Hematopoietic multipotent progenitor cell treated with erythropoietin and hydrocortisone succinate and interleukin-3 and kit ligand, for 6 days (in vitro differentiated cells): Measurements from ENCODE around the gene LMX1A.

ENCODE experiments used
- DNase-seq: peaks from one replicate; pipeline ENCODE4 v3.0.0-alpha.2; 2015

Gene LMX1A

DNA sequence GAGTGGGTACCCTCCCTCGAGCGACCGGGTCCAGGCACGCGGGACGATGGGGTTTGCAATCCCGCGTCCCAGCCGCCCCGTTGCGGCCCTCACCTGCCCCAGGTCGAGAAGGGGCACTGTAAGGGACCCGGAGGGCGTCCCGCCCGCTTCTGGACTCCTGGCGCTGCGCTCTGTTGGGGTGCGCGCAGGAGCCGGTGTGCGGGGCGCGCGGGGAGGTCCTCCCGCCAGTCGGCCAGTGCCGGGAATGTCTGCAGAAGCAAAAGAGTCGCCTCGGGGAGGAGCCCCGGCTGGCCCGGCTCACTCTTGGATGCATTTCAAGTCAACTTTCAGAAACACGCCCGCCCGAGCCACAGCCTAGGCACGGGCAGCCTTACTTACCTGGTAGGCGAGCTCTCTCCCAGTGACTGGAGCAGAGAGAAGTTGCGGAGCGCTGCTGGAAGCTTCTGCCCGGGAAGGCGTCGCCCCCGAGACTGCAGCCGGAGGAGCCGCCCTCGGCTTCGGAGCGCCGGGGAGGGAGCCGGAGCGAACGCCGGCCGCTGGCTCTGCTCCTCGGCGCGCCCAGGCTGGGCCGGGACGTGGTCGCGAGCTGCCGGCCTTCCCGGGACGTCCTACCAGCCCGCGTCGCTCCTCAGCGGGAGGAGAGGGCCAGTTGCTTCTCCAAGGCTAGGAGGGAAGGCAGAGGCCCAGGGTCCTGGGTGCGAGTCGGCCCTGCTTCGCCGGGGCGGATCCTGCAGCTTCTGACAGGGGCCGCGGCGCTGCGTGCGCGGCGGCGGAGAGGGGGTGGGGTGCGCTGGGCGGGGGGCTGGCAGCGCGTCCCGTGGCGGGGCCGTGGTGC, at the start of gene LMX1A:
LMX1A (minus strand) TSS at position 739 of the 835 bp plus-strand sequence. CDS start 1,156 bp downstream, outside the sequence.
- no peak for DNase-seq

- DNase-seq: peak; percentile 49
Measured at GRCh38 chr1:165403835-165404482, 47.4 kb upstream of the LMX1A start.

- DNase-seq: no peak
Measured at GRCh38 chr1:165402517-165403111, 46.1 kb upstream of the LMX1A start.

DNA sequence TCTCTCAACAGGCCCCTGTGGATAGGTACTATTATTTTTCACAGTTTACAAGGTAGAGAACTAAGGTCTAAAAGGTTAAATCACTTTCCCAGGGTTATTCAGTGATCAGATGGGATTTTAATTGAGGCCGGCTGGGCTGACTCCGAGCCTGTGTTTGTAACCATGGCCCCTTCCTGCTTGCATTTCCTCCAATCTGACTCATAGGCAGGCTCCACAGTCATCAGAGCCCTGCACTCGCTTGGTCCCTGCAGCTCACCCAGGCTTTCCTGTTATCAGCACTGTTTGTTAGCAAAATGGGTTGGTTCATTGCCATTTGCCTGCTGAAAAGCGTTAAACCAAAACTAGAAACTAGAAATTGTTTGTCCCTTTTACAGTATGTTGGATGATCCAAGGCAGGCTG, 41.4 kb upstream of the LMX1A start:
- DNase-seq: no peak

GRCh38 chr1:165395901-165396300, 39.4 kb upstream of the LMX1A start:
- DNase-seq: no peak

DNA sequence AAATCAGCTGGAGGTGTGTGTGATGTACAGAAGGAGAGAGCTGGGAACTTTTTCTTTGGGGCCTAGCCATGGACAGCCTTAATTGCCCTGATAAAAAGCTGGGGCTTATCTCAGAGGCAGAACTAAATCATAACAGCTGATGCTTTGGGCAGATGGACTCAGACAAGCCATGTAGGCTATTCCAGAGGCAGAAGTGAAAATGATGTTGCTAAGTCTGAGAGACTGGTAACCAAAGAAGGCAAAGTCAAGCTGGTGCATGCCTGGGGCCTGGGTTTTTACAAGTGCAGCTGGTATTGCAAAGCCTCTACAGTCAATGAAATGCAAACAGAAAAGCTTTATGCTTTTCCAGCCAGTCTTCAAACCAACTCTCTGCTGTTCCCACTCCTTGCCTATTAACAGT, 39.0 kb upstream of the LMX1A start:
- no peak for DNase-seq

GRCh38 chr1:165392634-165393571, 36.4 kb upstream of the LMX1A start:
- peak; percentile 95 for DNase-seq

GRCh38 chr1:165389609-165390008, 33.1 kb upstream of the LMX1A start:
- no peak for DNase-seq

GRCh38 chr1:165387961-165388360, 31.4 kb upstream of the LMX1A start:
- no peak for DNase-seq

- no peak for DNase-seq
Measured at GRCh38 chr1:165387505-165387904, 31.0 kb upstream of the LMX1A start.

DNA sequence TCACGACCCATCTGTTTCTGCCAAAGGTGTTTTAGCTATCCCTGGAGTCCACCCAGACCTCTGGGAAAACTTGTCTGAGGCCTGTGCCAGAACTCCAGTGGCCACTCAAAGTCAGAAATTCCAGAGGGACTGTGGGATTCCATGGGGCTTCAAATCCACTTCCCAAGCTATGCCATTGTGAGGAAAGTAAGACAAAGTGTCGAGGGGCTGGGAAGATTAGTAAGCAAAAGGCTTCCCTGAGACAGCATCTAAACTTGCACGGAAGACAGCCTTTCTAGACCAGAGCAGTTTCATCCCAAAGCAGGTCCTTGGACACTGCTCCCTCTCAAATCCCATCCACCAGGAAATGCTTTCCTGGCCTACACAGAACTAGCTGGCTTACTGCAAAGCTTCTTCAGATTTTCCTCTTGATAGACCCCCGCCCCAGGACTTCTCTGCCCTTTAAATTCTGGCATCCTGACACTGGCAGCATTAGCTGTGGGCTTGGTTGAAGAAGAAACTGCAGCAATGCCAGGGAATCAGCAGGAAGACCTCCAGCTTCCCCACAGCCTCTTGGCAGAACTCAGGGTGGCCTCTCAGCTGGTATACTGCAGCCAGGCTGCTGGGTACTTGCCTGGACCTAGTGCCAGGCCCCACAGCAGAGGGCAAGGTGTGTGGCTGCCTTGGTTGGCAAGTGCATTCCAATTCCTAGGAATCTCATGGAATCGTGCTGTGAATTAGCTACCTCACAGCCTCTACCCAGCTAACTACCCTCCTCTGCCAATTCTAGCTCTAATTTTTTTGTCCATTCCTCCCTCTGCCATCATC, 27.3 kb upstream of the LMX1A start:
- DNase-seq: no peak

GRCh38 chr1:165383067-165383466, 26.6 kb upstream of the LMX1A start:
- DNase-seq: no peak

GRCh38 chr1:165381745-165382505, 25.4 kb upstream of the LMX1A start:
- DNase-seq: no peak

GRCh38 chr1:165376811-165377311, 20.3 kb upstream of the LMX1A start:
- DNase-seq: no peak

- peak; percentile 60 for DNase-seq
Measured at GRCh38 chr1:165376041-165376810, 19.7 kb upstream of the LMX1A start.

DNA sequence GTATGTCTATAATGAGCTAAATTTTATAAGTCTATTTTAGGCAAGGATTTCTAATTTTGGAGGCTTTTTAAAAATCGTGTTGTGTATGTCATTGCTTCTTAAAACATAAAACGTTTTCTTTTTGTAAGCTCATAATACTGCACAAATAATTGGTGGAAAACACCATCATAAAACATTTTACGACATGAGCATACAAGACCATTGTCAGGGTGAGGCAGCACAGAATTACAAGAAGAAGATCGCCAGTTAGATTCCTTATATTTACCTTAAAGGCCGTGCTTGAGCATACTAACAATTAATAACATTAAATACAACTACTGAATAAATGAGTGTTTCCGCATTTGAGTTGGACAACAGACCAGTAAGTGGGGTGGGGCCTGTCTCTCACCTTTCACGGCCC, 19.1 kb upstream of the LMX1A start:
- DNase-seq: no peak

- no peak for DNase-seq
Measured at GRCh38 chr1:165371588-165372225, 15.2 kb upstream of the LMX1A start.

DNA sequence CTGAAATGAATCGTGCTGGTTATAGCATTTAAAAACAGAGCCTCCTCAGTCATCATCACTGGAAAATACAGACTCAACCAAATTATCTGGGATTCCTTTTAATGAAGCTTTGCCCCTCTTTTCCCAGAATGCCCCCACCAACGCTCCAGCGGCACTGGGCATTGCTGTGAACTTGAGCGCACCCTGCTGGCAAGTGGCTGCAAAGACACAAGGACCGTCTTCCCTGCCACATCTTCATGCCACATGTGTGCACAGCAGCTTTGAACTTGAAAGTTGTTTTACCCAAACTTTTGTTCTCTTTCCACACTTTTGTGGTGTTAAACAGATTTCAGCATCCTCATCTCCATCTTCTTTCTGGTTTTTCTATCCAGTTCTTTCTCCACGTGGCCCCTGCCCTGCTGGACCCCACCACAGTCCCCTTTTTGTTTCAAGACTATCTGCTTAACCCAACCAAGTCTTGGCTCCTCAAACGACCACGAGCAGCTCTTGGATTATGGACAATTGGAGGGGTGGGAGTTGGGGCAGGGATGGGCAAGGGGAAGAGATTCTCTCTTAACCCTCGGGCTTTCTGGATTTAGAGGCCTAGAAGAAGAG, 12.8 kb upstream of the LMX1A start:
- peak; percentile 66 for DNase-seq

DNA sequence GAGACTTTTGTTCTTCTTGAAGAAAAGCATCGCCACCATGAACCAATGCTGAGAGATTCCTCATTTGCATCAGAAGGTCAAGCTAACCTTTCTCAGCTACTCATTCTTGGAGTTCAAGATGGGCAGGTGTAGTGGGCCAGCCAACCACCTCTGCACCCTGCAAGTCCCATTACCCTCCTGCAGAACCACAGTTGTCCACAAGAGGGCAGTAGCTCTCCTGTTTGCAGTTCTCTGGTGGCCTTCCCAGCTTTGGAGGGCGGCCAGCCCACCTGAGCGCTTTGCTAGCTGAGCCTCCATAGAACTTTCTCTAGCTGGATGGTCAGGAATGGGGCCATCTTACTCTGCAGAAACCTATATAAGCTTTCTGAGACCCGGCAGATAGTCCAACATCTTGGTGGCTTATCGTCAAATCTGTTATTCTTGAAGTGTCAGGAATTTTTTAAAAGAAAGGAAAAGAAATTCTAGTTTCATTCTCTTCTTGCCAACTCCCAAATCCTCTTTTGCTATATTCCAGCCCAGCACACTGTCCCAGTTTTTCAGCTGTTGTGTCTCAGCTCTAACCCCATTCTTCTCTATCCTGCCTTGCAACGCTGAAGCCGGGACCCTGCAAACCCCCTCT, 11.0 kb upstream of the LMX1A start:
- DNase-seq: peak; percentile 71
